ENCODE data around the gene CBY2. TPM values are rescaled to one million over a fixed set of nuclear protein-coding genes. Genes with fewer than 3 reads are reported as not detected.

The CBY2 gene
- polyA plus RNA-seq, 1 experiment = not detected

GRCh38 chr13:45711951-45712350 is 9.8 kb downstream of the CBY2 start:
- no peaks in the 10 kb centered on the region; the same call in 1 of the 2 replicates for H3K9me3 ChIP-seq (ENCODE audit: control insufficient read depth, insufficient read depth, low read length)
- CTCF ChIA-PET = no interaction called here
- H3K4me3 ChIP-seq (ENCODE audit: low read depth, low read length) = no peak overlapping the region
- H3K27me3 ChIP-seq (ENCODE audit: control insufficient read depth, insufficient read depth, low read length) = no peaks in the 10 kb centered on the region
- POLR2A ChIA-PET = no interaction called here
- no peak for TF ChIP-seq CTCF (IDR thresholded peaks at IDR 0.05; ENCODE audit: low read depth, low read length)
- no peak overlapping the region for H3K27ac ChIP-seq (ENCODE audit: low read depth, low read length)
- no peak for DNase-seq (ENCODE audit: low read depth, low spot score)

GRCh38 chr13:45713106-45713690 is 11.1 kb downstream of the CBY2 start:
- ChIA-PET POLR2A (no interaction called here), CTCF (no interaction called here)
- DNase-seq (ENCODE audit: low read depth, low spot score) = no peak
- Histone ChIP-seq H3K4me3 (ENCODE audit: low read depth, low read length) (no peak overlapping the region), H3K9me3 (ENCODE audit: control insufficient read depth, insufficient read depth, low read length) (no peaks in the 10 kb centered on the region; the same call in 1 of the 2 replicates), H3K27ac (ENCODE audit: low read depth, low read length) (no peak overlapping the region), H3K27me3 (ENCODE audit: control insufficient read depth, insufficient read depth, low read length) (no peaks in the 10 kb centered on the region)
- TF ChIP-seq CTCF (IDR thresholded peaks at IDR 0.05; ENCODE audit: low read depth, low read length) = no peak

GRCh38 chr13:45713721-45714120 is 11.6 kb downstream of the CBY2 start:
- H3K9me3 ChIP-seq (ENCODE audit: control insufficient read depth, insufficient read depth, low read length) = no peaks in the 10 kb centered on the region; the same call in 1 of the 2 replicates

GRCh38 chr13:45714170-45714569 is 12.1 kb downstream of the CBY2 start:
- no peaks in the 10 kb centered on the region; the same call in 1 of the 2 replicates for H3K9me3 ChIP-seq (ENCODE audit: control insufficient read depth, insufficient read depth, low read length)
- no peak overlapping the region for H3K4me3 ChIP-seq (ENCODE audit: low read depth, low read length)
- no peaks in the 10 kb centered on the region for H3K27me3 ChIP-seq (ENCODE audit: control insufficient read depth, insufficient read depth, low read length)
- POLR2A ChIA-PET = no interaction called here
- CTCF ChIA-PET = no interaction called here
- no peak for TF ChIP-seq CTCF (IDR thresholded peaks at IDR 0.05; ENCODE audit: low read depth, low read length)
- H3K27ac ChIP-seq (ENCODE audit: low read depth, low read length) = no peak overlapping the region
- no peak for DNase-seq (ENCODE audit: low read depth, low spot score)

More at GRCh38 chr13:45713721-45714120, 11.6 kb downstream of the CBY2 start:
- POLR2A ChIA-PET = no interaction called here
- Histone ChIP-seq H3K27ac (ENCODE audit: low read depth, low read length) (no peak overlapping the region), H3K4me3 (ENCODE audit: low read depth, low read length) (no peak overlapping the region), H3K27me3 (ENCODE audit: control insufficient read depth, insufficient read depth, low read length) (no peaks in the 10 kb centered on the region)
- no peak for TF ChIP-seq CTCF (IDR thresholded peaks at IDR 0.05; ENCODE audit: low read depth, low read length)
- CTCF ChIA-PET = no interaction called here
- no peak for DNase-seq (ENCODE audit: low read depth, low spot score)

- H3K9me3 ChIP-seq (ENCODE audit: control insufficient read depth, insufficient read depth, low read length) = no peaks in the 10 kb centered on the region; the same call in 1 of the 2 replicates
- H3K27ac ChIP-seq (ENCODE audit: low read depth, low read length) = no peak overlapping the region
- ChIA-PET POLR2A (no interaction called here), CTCF (no interaction called here)
- H3K4me3 ChIP-seq (ENCODE audit: low read depth, low read length) = no peak overlapping the region
- no peak for DNase-seq (ENCODE audit: low read depth, low spot score)
- H3K27me3 ChIP-seq (ENCODE audit: control insufficient read depth, insufficient read depth, low read length) = no peaks in the 10 kb centered on the region
- no peak for TF ChIP-seq CTCF (IDR thresholded peaks at IDR 0.05; ENCODE audit: low read depth, low read length)
Measured at GRCh38 chr13:45715351-45715750, 13.2 kb downstream of the CBY2 start.

All from AG04450 (cell line).